ENCODE data around the gene FOLH1.
"Not testable (repeated sequence)": the region's sequence is repeated elsewhere in the genome, so short reads cannot be mapped to it uniquely, and the experiment has no call there.

The FOLH1 gene

GRCh38 chr11:49208006-49208721 lies at the start of gene FOLH1:
FOLH1 (minus strand) TSS chr11:49208602; CDS start chr11:49208409, 193 bp downstream.
- DNase-seq = peak; percentile 40

DNA sequence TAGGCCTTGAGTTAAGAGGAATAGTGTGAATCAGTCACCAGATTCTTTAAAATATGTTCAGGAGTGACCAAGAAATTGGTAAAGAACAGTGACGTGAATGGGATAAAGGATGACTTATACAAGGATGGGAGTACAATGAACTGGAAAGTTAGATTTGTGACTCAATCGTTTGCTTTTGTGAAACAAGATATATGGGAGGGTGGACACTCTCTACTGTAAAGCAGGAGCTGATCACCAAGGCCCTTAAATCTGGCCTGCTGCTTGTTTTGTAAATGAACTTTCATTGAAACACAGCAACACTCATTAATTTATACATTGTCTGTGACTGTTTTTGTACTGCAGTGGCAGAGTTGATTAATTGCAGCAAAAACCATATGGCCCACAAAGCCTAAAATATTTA lies 46.7 kb upstream of the FOLH1 start:
- not testable (repeated sequence) for DNase-seq

GRCh38 chr11:49251212-49251611 lies 42.8 kb upstream of the FOLH1 start:
- DNase-seq = peak; percentile 36

GRCh38 chr11:49250398-49251115 lies 42.2 kb upstream of the FOLH1 start:
- DNase-seq = peak; percentile 80

DNA sequence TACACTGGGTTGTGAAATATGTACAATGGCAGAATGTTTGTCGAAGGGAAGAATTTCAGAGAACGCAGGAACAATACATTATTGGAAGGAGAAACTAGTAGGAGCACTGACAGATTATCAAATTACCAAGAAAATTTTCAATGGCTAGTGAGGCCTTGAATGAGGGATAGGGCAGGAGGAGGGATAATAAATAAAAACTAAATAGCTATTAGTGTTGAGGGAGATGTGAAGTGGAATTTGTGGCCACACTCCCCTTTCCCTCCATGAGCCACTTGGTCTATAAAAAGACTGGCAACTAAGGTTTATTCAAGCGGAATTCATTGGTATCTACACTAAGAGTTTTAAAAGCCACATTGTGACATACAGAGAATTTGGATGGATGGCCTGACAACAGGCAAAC lies 41.0 kb upstream of the FOLH1 start:
- not testable (repeated sequence) for DNase-seq

DNA sequence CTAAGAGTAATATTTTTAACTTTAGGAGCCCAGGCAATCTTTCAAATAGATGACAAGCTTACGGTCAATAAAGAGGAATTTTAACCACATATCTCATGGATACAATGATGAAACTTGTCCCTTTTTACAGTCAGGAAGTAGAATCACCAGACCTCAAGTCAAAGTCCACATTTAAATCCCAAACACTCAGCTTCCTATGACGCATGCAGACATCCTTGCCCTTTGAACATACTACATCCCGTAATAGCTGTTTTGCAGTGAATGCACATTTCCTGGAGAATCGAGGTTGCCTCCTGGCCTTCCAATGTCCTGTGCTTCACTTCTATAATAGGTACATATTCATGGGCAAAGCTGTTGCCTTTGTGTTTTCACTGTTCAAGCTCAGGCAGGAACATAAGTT lies 25.3 kb upstream of the FOLH1 start:
- not testable (repeated sequence) for DNase-seq

DNA sequence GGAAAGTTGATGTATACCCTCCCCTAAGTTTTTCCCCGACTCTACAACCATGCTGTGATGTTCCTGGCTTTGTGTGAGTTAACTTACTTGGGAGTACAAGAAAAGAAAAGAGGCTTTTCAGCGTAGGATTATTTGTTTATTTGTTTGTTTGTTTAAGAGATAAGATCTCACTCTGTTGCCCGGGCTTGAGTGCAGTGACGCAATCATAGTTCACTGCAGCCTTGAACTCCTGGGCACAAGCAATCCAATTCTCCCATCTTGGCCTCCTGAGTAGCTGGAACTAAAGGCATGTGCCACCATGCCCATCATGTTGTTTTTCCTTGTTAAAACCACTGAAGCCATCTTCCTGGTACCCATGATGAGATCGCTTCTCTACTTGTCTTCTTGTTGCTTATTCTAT lies 24.6 kb upstream of the FOLH1 start:
- DNase-seq = not testable (repeated sequence)

GRCh38 chr11:49231725-49232124 lies 23.3 kb upstream of the FOLH1 start:
- peak; percentile 47 for DNase-seq

DNA sequence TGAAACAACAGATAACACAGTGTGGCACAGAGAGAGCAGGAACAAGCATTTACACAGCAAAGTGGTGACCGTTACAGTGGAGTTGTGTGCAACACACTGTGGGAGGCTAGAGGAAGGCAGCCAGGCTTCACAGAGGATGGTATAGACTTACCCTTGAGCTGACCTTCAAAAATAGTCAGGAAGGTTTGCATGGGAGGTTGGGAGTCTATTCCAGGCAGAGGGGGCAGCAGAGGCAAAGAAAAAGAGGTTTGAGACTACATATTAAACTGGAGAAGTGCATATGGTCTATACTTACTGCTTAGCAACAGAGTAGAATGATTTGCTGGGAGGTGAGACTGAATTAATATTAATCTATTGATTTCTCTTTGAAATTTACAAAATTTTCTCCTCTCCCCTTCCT lies 22.1 kb upstream of the FOLH1 start:
- DNase-seq = peak; percentile 40

GRCh38 chr11:49230001-49230400 lies 21.6 kb upstream of the FOLH1 start:
- not testable (repeated sequence) for DNase-seq

DNA sequence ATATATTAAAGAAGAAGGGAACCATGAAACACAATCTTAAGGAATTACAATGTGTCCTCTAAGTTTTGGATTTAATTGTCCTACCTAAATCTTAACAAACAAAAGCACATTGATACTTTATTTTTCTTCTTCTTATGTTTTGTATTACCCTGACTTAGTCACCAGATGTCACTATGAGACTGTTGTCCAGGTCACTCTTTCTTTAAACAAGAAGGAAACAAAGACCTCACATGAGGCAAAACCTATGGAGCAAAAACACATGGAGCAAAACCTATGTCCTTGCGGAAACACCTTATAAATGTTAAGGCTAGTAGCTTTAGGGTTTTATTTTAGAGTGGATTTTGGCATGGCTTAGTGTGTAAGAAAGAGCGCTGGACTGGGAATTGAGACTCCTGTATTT lies 20.7 kb upstream of the FOLH1 start:
- peak; percentile 18 for DNase-seq

DNA sequence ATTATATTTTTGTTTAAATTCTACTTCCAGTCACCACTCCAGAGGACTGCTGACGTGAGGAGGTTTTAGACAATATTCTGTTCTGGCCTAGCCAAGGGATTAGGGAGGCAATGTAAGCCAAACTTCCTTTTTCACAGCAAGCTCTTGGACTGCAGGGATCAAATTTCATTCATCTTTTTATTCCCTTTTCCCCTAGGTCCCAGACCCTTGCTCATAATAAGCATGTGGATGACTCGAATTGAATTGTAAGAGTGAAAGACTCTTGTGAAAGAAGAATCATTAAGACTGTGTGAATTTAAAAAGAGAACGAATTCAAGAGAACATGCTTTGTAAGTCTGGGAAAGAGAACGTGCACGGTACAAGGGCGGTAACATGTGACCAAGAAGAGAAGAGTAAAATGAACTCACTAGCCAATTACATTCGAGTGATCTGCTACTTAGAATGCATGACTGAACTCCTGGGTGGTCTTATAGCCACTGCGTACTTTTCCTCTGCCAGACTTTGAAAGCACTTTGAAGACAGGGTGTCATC lies 16.9 kb upstream of the FOLH1 start:
- not testable (repeated sequence) for DNase-seq

DNA sequence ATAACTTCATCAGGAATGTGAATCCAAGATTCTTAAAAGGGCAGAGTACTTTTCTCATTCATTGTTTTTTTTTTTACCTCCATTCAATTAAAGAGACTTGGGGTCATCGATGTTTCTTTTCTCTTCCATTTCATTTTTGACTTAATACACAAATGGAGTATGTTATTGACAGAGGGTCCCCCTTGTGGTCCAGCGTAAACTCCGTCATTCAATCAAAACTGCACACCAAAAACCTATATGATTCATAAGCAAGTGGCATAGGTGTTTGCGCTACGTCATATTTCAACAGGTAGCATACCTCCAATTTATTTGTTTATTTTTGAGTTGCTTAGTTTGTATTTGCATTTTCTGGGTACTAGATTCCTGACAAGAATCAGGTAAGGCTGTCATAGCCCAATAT lies 12.7 kb upstream of the FOLH1 start:
- DNase-seq = no peak

GRCh38 chr11:49213026-49213560 lies 4.7 kb upstream of the FOLH1 start:
- DNase-seq = no peak

DNA sequence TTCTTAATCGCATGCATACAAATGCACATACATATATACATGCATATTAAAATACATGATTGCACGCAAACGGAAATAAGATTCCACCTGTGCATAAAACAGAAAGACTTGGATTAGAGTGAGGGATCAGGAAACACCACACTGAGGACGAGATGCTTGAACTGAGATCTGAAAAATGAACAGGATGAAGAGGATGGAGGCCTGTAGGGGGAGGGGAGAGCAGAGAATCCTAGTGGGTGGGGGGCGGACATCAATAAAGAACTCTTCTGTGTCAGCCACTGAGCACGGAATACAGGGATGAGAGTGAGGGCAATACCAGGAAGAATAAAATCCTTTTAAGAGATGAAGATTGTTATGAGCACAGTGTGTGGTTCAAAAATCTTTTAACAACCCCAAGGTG lies 1.4 kb downstream of the FOLH1 start:
- not testable (repeated sequence) for DNase-seq

DNA sequence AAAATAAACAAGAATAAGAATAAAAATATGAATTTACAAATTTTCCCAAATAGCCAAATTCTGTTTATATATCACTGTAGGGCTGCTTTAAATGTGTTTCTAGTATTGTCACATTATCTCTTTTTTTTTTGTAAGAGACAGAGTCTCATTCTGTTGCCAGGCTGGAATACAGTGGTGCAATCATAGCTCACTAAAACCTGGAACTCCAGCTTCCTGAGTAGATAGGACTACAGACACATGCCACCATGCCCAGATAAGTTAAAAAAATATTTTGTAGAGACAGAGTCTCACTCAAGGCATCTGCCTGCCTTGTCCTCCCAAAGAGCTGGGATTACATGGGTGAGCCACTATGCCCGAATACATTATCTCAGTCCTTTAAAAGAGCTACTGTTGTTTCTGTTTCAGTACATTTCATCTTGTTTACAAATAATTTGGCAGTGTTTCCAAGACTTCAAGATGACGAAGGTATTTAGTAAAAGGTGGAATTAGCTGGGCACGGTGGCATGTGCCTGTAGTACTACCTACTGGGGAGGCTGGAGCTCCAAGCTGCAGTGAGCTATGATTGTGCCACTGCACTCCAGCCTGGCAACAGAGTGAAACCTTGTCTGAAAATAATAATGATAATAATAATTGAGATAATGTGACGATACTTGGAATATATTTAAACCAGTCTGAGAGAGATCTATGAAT lies 6.0 kb downstream of the FOLH1 start:
- DNase-seq = no peak

DNA sequence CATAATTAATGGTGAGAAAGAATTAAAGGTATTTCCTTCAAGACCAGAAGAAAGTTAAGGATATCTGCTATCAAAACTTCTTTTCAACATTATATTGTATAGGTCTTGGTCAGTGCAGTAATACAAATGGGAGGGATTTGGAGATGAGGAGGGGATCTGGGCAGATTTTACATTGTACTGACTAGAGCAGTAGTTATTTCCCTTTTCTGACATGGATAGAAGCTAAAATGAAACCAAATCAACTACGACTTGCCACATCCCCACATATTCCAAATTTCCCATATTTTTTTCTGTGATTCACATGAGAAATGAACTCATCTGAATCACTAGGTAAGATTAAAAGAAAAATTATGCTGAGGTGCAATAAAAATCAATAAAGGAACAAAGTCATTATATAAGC lies 11.6 kb downstream of the FOLH1 start:
- DNase-seq = peak; percentile 46

DNA sequence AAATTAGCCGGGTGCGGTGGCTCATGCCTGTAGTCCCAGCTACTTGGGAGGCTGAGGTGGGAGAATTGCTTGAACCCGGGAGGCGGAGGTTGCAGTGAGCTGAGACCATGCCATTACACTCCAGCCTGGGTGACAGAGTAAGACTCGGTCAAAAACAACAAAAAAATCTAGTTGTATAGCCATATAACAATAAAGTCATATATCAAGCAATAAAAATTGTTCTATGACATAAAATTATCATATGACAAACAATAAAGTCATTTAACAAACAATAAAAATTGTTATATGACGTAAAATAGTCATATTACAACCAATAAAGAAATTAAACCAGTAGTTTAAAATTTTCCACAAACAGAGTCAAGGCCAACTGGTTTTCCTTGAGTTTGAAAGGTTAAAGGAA lies 12.4 kb downstream of the FOLH1 start:
- not testable (repeated sequence) for DNase-seq

DNA sequence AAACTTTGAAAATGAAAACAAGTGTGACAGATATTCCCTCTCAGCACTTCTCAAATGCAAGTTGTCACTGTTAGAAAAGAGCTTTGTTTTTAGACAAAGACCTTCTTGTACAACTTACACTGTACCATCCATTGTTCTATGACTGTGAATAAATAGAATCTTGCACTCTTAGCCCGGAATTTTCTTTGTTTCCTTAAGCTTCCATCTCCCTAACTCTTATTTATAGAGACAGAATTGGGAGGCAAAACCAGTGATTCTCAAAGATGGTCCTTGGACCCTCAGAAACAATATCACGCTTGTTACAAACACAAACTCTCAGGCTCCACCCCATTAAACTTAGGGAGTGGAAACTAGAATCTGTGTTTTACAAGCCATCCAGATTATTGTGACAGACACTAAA lies 18.1 kb downstream of the FOLH1 start:
- not testable (repeated sequence) for DNase-seq

DNA sequence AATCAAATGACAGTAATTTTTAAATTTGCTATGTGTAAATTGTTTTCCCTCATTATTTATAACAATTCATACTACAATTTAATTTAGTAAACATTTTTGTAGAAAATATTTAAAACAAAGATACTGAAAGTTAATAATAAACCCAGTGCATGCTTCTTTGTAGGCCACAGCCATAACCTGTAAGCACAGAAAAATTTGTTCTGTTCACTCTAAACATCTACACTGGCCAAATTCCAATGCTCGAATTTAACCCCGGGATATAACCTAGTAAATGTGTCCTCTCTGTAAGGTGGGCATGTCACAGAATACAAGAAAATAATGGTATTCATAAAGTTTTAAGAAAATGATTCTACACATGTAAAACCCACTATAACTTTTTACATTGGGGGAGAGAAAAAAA lies 22.2 kb downstream of the FOLH1 start:
- not testable (repeated sequence) for DNase-seq

DNA sequence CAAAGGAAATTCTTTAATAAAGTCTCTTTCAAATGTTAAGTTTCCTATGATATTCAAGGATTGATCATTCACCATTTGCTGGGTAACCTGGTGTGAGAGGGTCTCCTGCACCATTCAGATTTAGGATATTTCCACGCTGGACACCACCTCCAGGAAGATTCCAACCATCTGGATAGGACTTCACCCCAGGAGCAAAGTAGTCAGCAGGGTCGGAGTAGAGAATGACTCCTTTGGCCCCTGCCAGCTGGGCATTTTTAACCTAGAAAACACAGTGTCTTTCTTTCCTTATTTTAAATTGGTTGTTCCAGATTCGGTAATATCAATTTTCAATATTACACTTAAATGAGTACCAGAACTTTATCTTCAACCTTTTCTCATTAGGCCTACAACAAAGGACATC lies 22.8 kb downstream of the FOLH1 start:
- DNase-seq = not testable (repeated sequence)

GRCh38 chr11:49184756-49185155 lies 23.6 kb downstream of the FOLH1 start:
- DNase-seq = peak; percentile 54

- DNase-seq = not testable (repeated sequence)
Observed at GRCh38 chr11:49177936-49178335, 30.5 kb downstream of the FOLH1 start.

All from OCI-M1 (cell line).